IPS-18a (cell line): ENCODE results near the gene WNT7B.

ENCODE experiments used
- H3K27ac ChIP-seq: one replicate; pipeline ENCODE4 v1.5.1; 2013; ENCODE audit warnings: low read length
- H3K27me3 ChIP-seq: one replicate; pipeline ENCODE4 v1.6.1; 2013; ENCODE audit warnings: mild to moderate bottlenecking, low read length; ENCODE audit not compliant: control insufficient read depth, insufficient read depth
- H3K36me3 ChIP-seq: one replicate; pipeline ENCODE4 v1.6.1; 2013; ENCODE audit warnings: low read depth, low read length; ENCODE audit not compliant: control insufficient read depth
- H3K4me1 ChIP-seq: one replicate; pipeline ENCODE4 v1.6.1; 2013; ENCODE audit warnings: low read depth, low read length; ENCODE audit not compliant: control insufficient read depth
- H3K4me3 ChIP-seq: one replicate; pipeline ENCODE4 v1.5.1; 2013; ENCODE audit warnings: low read length
- H3K9ac ChIP-seq: one replicate; pipeline ENCODE4 v1.6.1; 2013; ENCODE audit warnings: mild to moderate bottlenecking, low read length, moderate library complexity
- H3K9me3 ChIP-seq: one replicate; pipeline ENCODE4 v1.6.1; 2013; ENCODE audit warnings: low read depth, low read length; ENCODE audit not compliant: control insufficient read depth

WNT7B gene

DNA sequence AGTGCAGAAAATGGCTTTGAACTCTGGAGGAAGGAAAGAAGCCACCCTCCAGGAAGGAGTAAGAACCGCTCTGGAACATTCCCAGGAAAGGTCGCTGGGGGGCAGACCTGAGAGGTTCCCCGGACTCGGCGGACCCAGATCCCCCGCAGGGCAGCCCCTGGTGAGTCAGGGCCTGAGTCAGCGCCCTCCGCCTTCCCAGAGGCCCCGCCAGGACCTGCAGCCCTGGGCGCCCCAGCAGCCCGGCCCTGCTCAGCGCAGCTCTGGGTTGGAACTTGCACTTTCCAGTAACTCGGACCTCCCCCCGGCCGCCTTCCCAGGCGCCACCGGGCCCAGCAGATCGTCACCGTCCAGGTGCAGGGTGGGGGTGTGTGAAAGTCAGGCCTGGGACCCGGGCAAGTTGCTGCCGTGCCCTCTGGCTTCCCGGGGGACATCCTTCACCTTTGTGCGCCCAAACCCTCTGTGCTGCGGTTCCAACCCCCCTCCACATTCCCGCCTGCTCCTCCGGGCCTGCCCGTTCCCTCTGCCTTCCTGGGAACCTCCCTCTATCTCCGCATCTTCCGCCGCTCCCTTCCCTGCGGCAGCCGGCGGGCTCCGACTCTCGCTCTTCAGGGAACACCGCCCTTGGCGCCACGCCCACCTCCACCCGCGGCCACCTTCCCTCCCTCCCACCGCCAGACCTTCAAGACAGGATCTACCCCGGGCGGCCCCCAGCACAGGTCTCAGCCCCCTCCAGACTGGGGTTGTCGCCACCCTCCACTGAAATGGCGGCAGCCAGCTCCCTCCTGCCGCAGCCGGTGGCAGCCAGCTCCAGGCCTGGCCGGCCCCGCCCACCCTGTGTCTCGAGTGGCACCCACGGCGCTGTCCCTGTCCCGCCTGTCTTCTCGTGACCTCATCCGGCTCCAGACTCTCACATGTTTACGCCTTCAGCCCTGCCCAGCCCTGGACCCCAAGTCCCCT lies 36.8 kb upstream of the WNT7B start:
- H3K4me1 ChIP-seq, result no peaks in the 10 kb centered on the region
- no peaks in the 10 kb centered on the region for H3K36me3 ChIP-seq
- no peak overlapping the region for H3K27ac ChIP-seq
- H3K9ac ChIP-seq, result peak overlapping the region; percentile 65
- no peaks in the 10 kb centered on the region for H3K27me3 ChIP-seq
- peak overlapping the region; percentile 84 for H3K4me3 ChIP-seq
- H3K9me3 ChIP-seq, result no peaks in the 10 kb centered on the region

GRCh38 chr22:46012881-46013281 lies 35.9 kb upstream of the WNT7B start:
- Histone ChIP-seq H3K4me1 (no peaks in the 10 kb centered on the region), H3K27me3 (no peaks in the 10 kb centered on the region), H3K4me3 (peak overlapping the region; percentile 84), H3K9ac (no peak overlapping the region), H3K9me3 (no peaks in the 10 kb centered on the region), H3K36me3 (no peaks in the 10 kb centered on the region), H3K27ac (no peak overlapping the region)

DNA sequence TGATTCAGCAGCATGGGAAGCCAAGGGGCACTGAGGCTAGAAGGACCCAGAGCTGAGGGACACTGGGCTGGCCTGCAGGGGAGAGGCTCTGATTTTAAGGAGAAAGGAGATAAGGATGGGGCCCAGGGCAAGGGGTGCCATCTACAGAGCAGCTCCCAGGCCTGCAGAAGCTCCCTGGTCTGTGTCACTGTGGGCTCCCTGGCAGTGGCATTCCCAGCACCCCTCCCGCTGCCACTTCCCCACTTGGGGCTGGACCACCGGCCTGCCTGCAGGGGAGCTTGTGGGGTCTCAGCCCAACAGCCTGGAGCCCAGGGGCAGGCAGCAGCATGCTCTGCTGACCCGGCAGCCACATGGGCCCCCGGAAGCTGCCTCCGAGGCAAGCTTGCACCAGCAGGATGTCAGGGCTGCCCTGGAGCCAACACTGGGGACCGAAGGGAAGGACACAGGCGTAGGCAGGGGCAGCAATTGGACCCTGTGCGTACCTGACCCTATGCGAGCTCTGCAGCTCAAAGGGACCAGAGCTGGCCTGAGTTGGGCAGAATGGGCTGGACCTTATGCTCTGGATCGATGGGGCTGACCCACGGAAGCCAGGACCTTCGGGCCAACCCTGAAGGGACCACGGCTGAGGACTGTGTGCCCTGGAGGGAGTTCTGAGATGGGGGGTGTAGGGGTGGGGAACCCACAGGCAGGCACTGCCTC lies 35.4 kb upstream of the WNT7B start:
- no peak overlapping the region for H3K9ac ChIP-seq
- H3K9me3 ChIP-seq, result no peaks in the 10 kb centered on the region
- no peak overlapping the region for H3K4me3 ChIP-seq
- no peaks in the 10 kb centered on the region for H3K27me3 ChIP-seq
- H3K27ac ChIP-seq, result no peak overlapping the region
- no peaks in the 10 kb centered on the region for H3K36me3 ChIP-seq
- H3K4me1 ChIP-seq, result no peaks in the 10 kb centered on the region

GRCh38 chr22:46011627-46012181 lies 34.7 kb upstream of the WNT7B start:
- H3K27me3 ChIP-seq, result no peaks in the 10 kb centered on the region
- no peak overlapping the region for H3K27ac ChIP-seq
- no peaks in the 10 kb centered on the region for H3K9me3 ChIP-seq
- H3K4me3 ChIP-seq, result no peak overlapping the region
- no peak overlapping the region for H3K9ac ChIP-seq
- H3K36me3 ChIP-seq, result no peaks in the 10 kb centered on the region
- peaks cover under 1% of the 10 kb centered on the region for H3K4me1 ChIP-seq

- H3K4me1 ChIP-seq, result peaks cover 3% of the 10 kb centered on the region
Measured at GRCh38 chr22:46010951-46011626, 34.1 kb upstream of the WNT7B start.

DNA sequence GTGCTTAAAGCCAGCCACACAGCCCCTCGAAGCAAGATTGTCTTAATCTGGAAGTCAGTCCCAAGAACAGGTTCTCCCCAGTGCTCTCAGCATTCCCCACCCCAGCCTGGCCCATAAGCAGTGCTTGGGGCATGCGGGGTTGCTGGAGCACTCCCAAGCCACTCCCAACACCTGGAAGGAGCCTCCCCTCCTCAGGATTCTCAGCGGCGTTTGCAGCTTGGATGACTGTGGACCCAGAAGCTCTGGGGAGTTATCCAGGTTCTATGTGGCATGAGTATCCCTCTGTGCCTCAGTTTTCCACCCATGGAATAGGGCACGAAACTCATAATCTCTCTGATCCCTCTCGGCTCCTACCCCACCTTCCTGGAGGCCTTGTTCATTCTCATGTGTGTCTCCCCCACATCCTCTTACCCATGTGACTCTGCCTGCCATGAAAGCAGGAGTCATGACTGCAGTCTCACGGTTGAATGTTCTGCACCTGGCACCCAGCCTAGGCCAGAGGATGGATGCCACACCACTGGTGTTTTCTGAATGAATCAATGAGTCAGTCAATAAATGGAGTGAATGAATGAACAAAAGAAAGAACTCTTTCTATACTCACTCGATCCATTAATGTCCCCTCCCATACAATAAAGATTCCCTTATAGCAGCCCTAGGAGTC lies 33.4 kb upstream of the WNT7B start:
- H3K9me3 ChIP-seq, result no peaks in the 10 kb centered on the region
- peaks cover 3% of the 10 kb centered on the region for H3K4me1 ChIP-seq
- no peaks in the 10 kb centered on the region for H3K36me3 ChIP-seq
- H3K27me3 ChIP-seq, result no peaks in the 10 kb centered on the region
- H3K27ac ChIP-seq, result no peak overlapping the region
- H3K9ac ChIP-seq, result no peak overlapping the region
- no peak overlapping the region for H3K4me3 ChIP-seq

More at GRCh38 chr22:46010951-46011626, 34.1 kb upstream of the WNT7B start:
- H3K9me3 ChIP-seq, result no peaks in the 10 kb centered on the region
- no peak overlapping the region for H3K27ac ChIP-seq
- H3K36me3 ChIP-seq, result no peaks in the 10 kb centered on the region
- no peak overlapping the region for H3K4me3 ChIP-seq
- H3K9ac ChIP-seq, result no peak overlapping the region
- no peaks in the 10 kb centered on the region for H3K27me3 ChIP-seq

DNA sequence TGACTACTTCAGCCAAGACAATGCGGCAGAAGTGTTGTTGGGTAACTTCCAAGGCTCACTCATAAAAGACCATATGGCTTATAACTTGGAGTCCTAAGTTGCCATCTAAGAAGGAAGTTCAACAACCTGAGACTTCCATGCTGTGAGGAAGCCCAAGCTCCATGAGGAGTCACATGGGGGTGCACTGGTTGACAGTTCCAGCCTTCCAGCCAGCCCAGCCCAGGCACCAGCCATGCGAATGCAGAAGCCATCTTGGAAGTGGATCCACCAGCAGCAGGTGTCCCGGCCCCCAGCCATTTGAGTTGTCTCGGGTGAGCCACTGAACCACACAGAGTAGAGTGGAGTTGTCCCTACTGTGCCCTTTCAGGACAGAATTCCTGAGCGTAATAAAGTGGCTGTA lies 32.8 kb upstream of the WNT7B start:
- Histone ChIP-seq H3K4me1 (peaks cover 3% of the 10 kb centered on the region), H3K36me3 (no peaks in the 10 kb centered on the region), H3K9ac (no peak overlapping the region), H3K4me3 (no peak overlapping the region), H3K27me3 (no peaks in the 10 kb centered on the region), H3K27ac (no peak overlapping the region), H3K9me3 (no peaks in the 10 kb centered on the region)

DNA sequence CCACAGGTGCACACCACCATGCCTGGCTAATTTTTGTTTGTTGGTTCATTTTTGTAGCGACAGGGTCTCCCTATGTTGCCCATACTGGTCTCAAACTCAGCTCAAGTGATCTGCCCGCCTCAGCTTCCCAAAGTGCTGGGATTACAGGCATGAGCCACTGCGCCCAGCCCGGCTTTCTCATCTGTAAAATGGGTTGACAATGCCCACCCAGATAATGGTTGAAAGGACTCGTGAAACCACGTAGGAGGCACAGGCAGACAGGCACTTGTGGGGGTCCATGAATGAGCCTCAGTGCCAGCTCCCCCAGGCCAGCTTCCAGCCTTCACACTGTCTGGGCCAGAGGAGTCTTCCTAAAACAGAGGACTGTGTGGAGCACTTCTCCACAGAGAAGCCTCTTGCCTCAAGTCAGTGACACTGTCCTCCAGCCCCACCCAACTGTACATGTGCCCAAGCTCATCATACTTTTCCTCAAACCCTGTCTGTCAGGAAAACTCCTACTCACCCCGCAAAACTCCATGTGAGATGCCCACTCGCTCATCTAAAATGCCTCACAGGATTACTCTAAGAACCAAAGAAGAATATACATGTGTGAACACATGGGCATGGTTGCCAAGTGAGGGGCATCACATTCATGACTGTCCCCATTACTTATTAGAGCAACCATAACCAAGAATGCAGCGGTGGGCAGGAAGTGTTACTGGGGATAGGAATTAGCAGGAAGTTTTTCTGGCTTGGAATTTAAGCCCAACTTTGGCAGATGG lies 32.1 kb upstream of the WNT7B start:
- Histone ChIP-seq H3K36me3 (no peaks in the 10 kb centered on the region), H3K9me3 (no peaks in the 10 kb centered on the region), H3K9ac (no peak overlapping the region), H3K4me3 (no peak overlapping the region), H3K27me3 (no peaks in the 10 kb centered on the region), H3K4me1 (peaks cover 3% of the 10 kb centered on the region), H3K27ac (no peak overlapping the region)

DNA sequence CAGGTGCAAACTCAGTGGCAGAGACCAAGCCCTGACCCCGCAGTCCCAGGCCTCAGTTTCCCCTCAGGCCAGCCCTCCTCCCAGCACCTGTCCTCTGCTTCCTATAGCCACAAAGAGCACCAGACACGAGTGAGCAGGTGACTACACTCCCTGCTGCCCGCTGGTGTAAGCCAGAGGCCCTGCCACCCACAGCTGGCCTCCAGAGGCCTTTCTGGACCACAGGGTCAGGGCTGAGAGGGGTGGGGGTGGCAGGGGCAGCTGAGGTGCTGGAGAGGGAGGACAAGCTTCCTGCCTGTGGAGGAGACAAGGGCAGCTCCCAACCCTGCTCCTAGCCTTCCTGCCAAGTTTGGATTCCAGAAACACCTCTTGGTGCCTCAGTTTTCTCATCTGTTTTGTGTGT lies 31.3 kb upstream of the WNT7B start:
- Histone ChIP-seq H3K4me3 (no peak overlapping the region), H3K4me1 (peaks cover 3% of the 10 kb centered on the region), H3K27me3 (no peaks in the 10 kb centered on the region), H3K9me3 (no peaks in the 10 kb centered on the region), H3K9ac (no peak overlapping the region), H3K27ac (no peak overlapping the region), H3K36me3 (no peaks in the 10 kb centered on the region)

- no peak overlapping the region for H3K9ac ChIP-seq
- no peaks in the 10 kb centered on the region for H3K27me3 ChIP-seq
- no peak overlapping the region for H3K4me3 ChIP-seq
- H3K4me1 ChIP-seq, result peaks cover 3% of the 10 kb centered on the region
- no peak overlapping the region for H3K27ac ChIP-seq
- H3K9me3 ChIP-seq, result no peaks in the 10 kb centered on the region
- no peaks in the 10 kb centered on the region for H3K36me3 ChIP-seq
Measured at GRCh38 chr22:46007848-46008261, 30.9 kb upstream of the WNT7B start.
